ENCODE data around the gene TTLL3.
"Not testable (repeated sequence)": the region's sequence is repeated elsewhere in the genome, so short reads cannot be mapped to it uniquely, and the experiment has no call there.

Gene TTLL3

GRCh38 chr3:9870978-9871377 is 60.9 kb downstream of the TTLL3 start:
- DNase-seq (ENCODE audit: low read depth in 2 of 2) = no peak

- not testable (repeated sequence) for DNase-seq (ENCODE audit: low read depth in 2 of 2)
Observed at GRCh38 chr3:9872067-9872466, 62.0 kb downstream of the TTLL3 start.

- DNase-seq (ENCODE audit: low read depth in 2 of 2) = no peak
Observed at GRCh38 chr3:9875448-9875847, 65.4 kb downstream of the TTLL3 start.

- DNase-seq (ENCODE audit: low read depth in 2 of 2) = not testable (repeated sequence)
Observed at GRCh38 chr3:9876255-9876654, 66.2 kb downstream of the TTLL3 start.

GRCh38 chr3:9876991-9877390 is 66.9 kb downstream of the TTLL3 start:
- DNase-seq (ENCODE audit: low read depth in 2 of 2) = no peak

GRCh38 chr3:9878700-9879099 is 68.6 kb downstream of the TTLL3 start:
- no peak for DNase-seq (ENCODE audit: low read depth in 2 of 2)

GRCh38 chr3:9879830-9880549 is 69.9 kb downstream of the TTLL3 start, which contains the start of gene CIDEC:
CIDEC (minus strand) TSS chr3:9880253; CDS start chr3:9878486, 1,767 bp downstream.
- DNase-seq (ENCODE audit: low read depth in 2 of 2) = no peak

- DNase-seq (ENCODE audit: low read depth in 2 of 2) = no peak
Observed at GRCh38 chr3:9881441-9881840, 71.4 kb downstream of the TTLL3 start.

GRCh38 chr3:9883706-9884554 is 73.9 kb downstream of the TTLL3 start:
- no peak for DNase-seq (ENCODE audit: low read depth in 2 of 2)

- no peak for DNase-seq (ENCODE audit: low read depth in 2 of 2)
Observed at GRCh38 chr3:9884555-9885165, 74.6 kb downstream of the TTLL3 start.

Measured in stimulated activated CD8-positive, alpha-beta memory T cell treated with anti-CD3 and anti-CD28 coated beads, Interleukin-15, amount 100 ng/mL, for 4 hours (primary cell).